HG02852 (cell line): Measurements from ENCODE around the gene MGARP.
"Not testable (repeated sequence)": the region's sequence is repeated elsewhere in the genome, so short reads cannot be mapped to it uniquely, and the experiment has no call there.

Source experiments
- ATAC-seq: cut with Tn5 transposase; IDR thresholded peaks from one replicate; pipeline ENCODE4 v1.9.1; 2021; ENCODE audit warnings: mild to moderate bottlenecking, moderate library complexity; ENCODE audit not compliant: unreplicated experiment

MGARP gene

GRCh38 chr4:139279760-139280620, at the start of gene MGARP:
Gene MGARP, minus strand, starts transcription at chr4:139280225. Its CDS starts 67 bp downstream, at chr4:139280158.
- ATAC-seq: no peak

GRCh38 chr4:139329665-139330200, 49.7 kb upstream of the MGARP start:
- no peak for ATAC-seq

- ATAC-seq: no peak
These were observed 44.6 kb upstream of the MGARP start for GRCh38 chr4:139324620-139325019.

DNA sequence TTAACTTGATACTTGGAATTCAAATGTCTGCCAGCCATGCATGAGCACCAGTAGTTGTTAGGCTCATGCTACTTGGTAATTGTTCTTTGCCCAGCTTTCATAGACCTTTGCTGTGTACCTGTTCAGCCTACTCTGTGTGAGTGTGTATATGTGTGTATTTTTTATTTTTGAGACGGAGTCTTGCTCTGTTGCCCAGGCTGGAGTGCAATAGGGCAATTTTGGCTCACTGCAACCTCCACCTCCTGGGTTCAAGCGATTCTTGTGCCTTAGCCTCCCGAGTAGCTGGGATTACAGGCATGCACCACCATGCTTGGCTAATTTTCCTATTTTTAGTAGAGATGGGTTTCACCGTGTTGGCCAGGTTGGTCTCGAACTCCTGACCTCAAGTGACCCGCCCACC, 42.5 kb upstream of the MGARP start:
- not testable (repeated sequence) for ATAC-seq

- ATAC-seq: not testable (repeated sequence)
These were observed 42.0 kb upstream of the MGARP start for GRCh38 chr4:139322070-139322469.

GRCh38 chr4:139319571-139319970, 39.5 kb upstream of the MGARP start:
- ATAC-seq: no peak

DNA sequence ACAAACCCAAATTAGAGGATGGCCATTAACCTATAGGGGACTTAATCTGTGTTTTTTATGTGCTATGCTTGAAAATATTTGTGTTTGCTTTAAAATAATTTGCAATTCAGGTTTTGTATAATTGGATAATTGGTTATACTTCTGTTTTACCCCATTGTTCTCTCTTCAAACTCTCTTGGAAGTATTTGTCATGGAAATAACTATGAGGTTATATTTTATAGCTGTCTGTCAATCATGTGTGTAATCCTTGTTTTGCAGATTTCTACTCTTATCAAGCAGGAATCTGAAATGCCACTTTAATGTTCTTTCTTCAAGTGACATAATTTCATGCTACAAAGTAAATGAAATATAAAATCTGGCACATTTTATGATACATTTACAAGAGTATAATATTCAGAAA, 37.6 kb upstream of the MGARP start:
- ATAC-seq: no peak

DNA sequence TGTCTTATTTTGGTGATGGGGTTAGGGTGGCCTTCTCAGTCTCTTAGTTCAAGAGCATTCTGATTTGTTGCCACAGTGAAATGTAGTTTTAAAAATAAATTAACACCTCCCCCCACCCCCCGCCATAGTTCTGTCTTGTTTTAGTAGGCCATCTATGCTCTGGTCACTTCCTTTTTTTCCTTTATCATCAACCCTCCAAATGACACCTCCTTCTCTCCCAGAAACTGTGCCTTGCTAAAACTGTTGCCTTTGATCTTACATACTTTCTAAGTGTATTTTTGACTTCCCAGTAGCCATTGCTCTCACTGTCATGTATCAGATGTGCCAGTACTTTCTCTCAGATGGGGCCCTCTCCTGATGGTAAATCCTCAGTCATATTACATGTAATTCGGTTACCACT, 36.7 kb upstream of the MGARP start:
- no peak for ATAC-seq

- peak; percentile 64 for ATAC-seq
These were observed 35.2 kb upstream of the MGARP start for GRCh38 chr4:139315221-139315675.

- ATAC-seq: no peak
These were observed 34.2 kb upstream of the MGARP start for GRCh38 chr4:139314047-139314800.

DNA sequence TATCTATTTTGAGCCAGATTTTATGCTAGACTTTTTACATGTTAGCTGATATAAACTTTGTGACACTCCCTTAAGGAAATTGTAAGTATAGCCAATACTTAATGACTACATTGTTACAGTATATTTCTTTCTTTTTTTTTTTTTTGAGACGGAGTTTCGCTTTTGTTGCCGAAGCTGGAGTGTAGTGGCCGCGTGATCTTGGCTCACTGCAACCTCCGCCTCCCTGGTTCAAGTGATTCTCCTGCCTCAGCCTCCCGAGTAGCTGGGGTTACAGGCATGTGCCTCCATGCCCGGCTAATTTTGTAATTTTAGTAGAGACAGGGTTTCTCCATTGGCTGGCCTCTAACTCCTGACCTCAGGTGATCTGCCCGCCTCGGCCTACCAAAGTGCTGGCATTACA, 33.4 kb upstream of the MGARP start:
- ATAC-seq: not testable (repeated sequence)

DNA sequence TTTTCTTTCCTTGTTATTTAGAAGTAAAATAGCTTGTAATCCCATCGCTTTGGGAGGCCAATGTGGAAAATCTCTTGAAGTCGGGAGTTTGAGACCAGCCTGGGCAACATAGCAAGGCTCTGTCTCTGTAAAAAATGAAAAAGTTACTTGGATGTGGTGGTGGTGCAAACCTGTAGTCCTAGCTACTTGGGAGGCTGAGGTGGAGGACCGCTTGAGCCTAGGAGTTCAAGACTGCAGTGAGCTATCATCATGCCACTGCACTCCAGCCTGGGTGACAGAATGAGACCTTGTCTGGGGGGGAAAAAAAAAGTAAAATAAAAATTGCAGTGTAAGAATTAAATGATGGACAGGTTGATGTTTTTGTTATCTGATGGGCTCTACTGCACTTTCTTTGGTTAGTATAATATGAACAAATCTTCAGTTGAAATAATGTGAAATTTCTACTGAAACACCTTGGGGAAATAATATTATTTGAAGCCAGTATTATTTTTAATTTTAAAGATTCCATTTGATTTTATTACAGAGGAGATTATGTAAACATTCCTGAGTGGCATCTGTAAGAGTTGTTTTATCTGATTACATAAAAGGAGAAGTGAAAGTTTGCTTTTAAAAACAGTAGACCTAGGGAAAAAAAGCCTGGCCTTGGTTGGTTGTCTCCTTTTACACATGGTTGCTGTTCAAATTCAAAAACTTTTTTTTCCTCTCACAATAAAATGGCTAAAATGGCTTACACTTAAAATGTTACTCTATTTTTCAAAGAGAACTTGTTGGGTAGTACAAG, 32.7 kb upstream of the MGARP start:
- ATAC-seq: no peak

DNA sequence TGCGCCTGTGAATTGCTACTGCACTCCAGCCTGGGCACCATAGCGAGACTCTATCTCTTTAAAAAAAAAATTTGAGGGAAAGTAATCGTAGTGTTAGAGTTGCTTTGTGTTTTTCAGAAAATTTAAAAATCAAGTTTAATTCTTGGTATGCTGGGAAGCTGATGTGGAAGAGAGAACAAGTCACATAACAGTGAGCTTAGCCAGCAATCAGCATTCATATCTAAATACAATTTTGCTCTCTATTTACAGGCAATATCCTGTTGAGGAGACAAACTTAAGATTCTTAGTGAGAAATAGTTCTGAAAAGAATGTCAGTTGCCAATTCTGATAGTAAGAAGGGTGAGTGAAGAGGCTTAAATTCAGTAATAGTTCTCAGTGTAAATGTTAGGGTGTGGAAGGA, 31.9 kb upstream of the MGARP start:
- no peak for ATAC-seq

DNA sequence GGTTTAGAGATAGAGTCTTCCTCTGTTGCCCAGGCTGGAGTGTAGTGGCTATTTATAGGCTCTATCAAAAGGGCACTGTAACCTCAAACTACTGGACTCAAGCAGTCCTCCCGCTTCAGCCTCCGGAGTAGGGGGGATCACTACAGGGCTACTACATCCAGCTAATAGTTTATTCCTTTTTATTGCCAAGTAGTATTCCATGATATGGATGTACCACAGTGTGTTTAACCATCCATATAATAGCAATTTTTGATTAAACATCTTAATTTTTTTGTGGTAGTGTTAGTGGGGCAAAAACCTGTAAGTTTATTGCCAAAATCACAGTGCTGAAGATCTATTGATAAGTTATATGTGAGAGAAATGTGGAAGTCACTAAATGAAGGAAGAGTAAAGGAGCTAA, 24.9 kb upstream of the MGARP start:
- ATAC-seq: no peak

GRCh38 chr4:139301821-139302611, 22.0 kb upstream of the MGARP start, which contains the start of gene NDUFC1:
Gene NDUFC1, minus strand, starts transcription at chr4:139302477. Its CDS starts 6,679 bp downstream, at chr4:139295798.
- peak; percentile 35 for ATAC-seq

DNA sequence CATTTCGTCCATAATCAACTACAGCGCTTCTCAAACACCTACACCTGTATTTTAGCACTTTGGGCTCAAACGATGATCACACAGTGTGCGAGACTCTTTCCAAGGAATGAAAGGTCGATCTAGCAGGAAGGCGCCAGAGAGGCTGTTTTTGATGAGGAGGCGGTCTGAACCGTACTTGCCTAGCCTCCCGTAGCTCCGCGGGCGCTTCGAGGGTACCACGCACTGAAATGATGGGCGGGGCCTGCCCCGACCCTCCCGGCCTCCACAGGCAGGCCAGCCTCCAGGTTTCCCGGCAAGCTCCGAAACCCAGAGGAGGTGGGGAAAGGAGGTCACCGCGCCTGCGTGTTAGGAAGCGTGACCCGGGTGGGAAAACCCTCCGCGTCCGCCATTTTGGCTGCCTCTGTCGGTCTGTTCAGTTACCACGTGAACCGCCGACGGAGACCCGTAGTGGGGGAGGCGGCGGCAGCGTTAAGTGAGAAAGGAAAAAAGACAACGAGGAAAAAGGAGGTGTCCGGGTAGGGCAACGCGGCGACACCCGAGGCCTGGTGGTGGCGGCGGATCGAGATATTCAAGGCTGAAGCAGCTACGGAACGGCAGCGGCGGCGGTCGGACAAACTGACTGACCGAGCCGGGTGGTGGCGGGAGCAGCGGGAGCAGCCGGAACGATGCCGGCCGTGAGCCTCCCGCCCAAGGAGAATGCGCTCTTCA, 21.2 kb upstream of the MGARP start, which contains the start of gene NAA15:
Gene NAA15 (plus strand): TSS at position 393 of the 708 bp plus-strand sequence. CDS start 273 bp downstream, at position 666.
- peak; percentile 81 for ATAC-seq

DNA sequence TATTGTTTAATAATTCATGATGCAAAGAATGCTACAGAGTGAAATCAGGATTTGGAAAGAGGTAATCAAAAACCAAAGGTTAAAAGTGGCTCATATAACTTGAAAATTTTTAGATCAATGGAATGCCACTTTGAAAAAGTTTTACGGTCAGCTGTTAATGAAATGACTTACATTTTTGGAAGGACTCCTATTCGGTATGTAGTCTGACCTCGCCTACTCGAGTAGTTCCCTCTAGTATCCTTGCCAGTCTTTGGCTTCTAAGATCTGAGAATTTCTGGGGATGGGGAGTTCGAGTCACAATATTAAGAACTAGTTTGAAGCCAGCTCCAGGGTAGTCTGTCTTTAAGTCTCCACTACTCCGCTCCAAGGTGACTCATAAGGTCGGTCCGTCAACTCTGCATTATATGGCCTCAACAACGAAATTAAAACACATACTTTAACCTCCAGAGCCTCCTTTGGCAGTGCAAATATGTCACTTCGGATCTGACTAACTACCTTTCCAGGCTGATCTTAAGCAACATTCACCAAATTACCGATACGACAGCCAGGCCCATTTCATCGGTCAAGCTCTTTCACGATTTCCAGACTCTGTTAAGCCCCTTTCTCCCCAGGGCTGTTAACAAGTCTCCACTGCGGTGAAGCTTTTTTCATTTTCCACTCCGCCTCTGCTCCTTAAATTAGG, 20.5 kb upstream of the MGARP start:
- peak; percentile 8 for ATAC-seq

- ATAC-seq: no peak
These were observed 19.5 kb upstream of the MGARP start for GRCh38 chr4:139299536-139299935.

DNA sequence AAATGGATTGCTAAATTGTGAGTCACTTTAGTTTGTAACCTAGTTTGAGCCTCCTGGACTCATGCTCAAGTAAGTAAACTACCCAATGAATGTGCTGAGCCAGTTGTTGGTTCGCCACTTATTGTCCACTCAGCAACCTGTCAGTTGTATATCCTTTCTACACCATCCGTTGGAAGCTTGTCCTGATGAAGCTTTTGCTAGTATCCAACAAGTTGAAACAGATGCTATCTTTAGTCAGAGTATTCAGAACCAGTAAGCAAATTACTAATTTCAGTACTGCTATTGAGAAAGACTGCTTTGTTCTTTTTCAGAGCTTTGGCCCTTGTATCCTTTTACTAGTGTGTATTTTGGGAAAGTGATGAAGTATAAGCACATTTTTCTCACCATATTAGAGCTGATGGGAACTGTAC, 17.0 kb upstream of the MGARP start:
- no peak for ATAC-seq
